Neural progenitor cell (in vitro differentiated cells): Measurements from ENCODE around the gene TCF3. TPM values are rescaled to one million over a fixed set of nuclear protein-coding genes. Genes with fewer than 3 reads are reported as not detected.
"Not testable (repeated sequence)": the region's sequence is repeated elsewhere in the genome, so short reads cannot be mapped to it uniquely, and the experiment has no call there.

Experiments
- DNase-seq: peaks from one replicate; pipeline ENCODE4 v3.0.0-alpha.2; 2016; ENCODE audit warnings: low spot score
- H2AFZ ChIP-seq: fragments of 200-600 bp; sonication (generic); replicated peaks from 2 replicates; pipeline ENCODE4 v1.6.1; 2016; ENCODE audit warnings: antibody characterized with exemption
- H3F3A ChIP-seq: fragments of 200-600 bp; sonication (generic); 2 replicates; pipeline ENCODE4 v1.6.1; 2016; ENCODE audit warnings: antibody characterized with exemption, low read depth
- H3K27ac ChIP-seq: fragments of 200-600 bp; sonication (generic); 2 replicates; pipeline ENCODE4 v1.5.1; 2016; ENCODE audit warnings: mild to moderate bottlenecking
- H3K27me3 ChIP-seq: fragments of 200-600 bp; sonication (generic); 2 replicates; pipeline ENCODE4 v1.6.1; 2016; ENCODE audit warnings: mild to moderate bottlenecking, moderate library complexity
- H3K36me3 ChIP-seq: fragments of 200-600 bp; sonication (generic); 2 replicates; pipeline ENCODE4 v1.5.1; 2016
- H3K4me1 ChIP-seq: fragments of 200-600 bp; sonication (generic); 2 replicates; pipeline ENCODE4 v1.6.1; 2016; ENCODE audit warnings: mixed run types
- H3K4me2 ChIP-seq: fragments of 200-600 bp; sonication (generic); 2 replicates; pipeline ENCODE4 v1.6.1; 2016
- H3K4me3 ChIP-seq: fragments of 200-600 bp; sonication (generic); 2 replicates; pipeline ENCODE4 v1.5.1; 2016
- H3K79me2 ChIP-seq: fragments of 200-600 bp; sonication (generic); 2 replicates; pipeline ENCODE4 v1.6.1; 2016; ENCODE audit warnings: low read depth
- H3K9ac ChIP-seq: fragments of 200-600 bp; sonication (generic); 2 replicates; pipeline ENCODE4 v1.6.1; 2016
- H3K9me3 ChIP-seq: fragments of 200-600 bp; sonication (generic); 2 replicates; pipeline ENCODE4 v1.5.1; 2016; ENCODE audit warnings: low read depth
- H4K20me1 ChIP-seq: fragments of 200-600 bp; sonication (generic); 2 replicates; pipeline ENCODE4 v1.6.1; 2016; ENCODE audit warnings: low read depth
- H3K27ac Mint-ChIP-seq: 3 replicates; pipeline ENCODE4 v1.8.0; 2021; ENCODE audit warnings: mixed read lengths
- H3K27me3 Mint-ChIP-seq: 2 replicates; pipeline ENCODE4 v1.8.0; 2022; ENCODE audit warnings: low read depth, mild to moderate bottlenecking, inconsistent platforms, moderate library complexity, mixed read lengths; ENCODE audit not compliant: insufficient read depth
- H3K36me3 Mint-ChIP-seq: 3 replicates; pipeline ENCODE4 v1.8.0; 2021; ENCODE audit warnings: mixed read lengths
- H3K4me1 Mint-ChIP-seq: 3 replicates; pipeline ENCODE4 v1.8.0; 2021; ENCODE audit warnings: mixed read lengths
- H3K4me3 Mint-ChIP-seq: 3 replicates; pipeline ENCODE4 v1.8.0; 2021; ENCODE audit warnings: mild to moderate bottlenecking, moderate library complexity, mixed read lengths
- H3K9me3 Mint-ChIP-seq: 3 replicates; pipeline ENCODE4 v1.8.0; 2020; ENCODE audit warnings: mixed read lengths
- EZH2 ChIP-seq: fragments of 200-600 bp; sonication (generic); IDR thresholded peaks from 2 replicates; pipeline ENCODE4 v1.6.1; 2017; ENCODE audit warnings: antibody characterized with exemption, mild to moderate bottlenecking, moderate library complexity
- EZH2phosphoT487 ChIP-seq: fragments of 200-600 bp; sonication (generic); IDR thresholded peaks from 2 replicates; pipeline ENCODE4 v1.6.1; 2017; ENCODE audit warnings: antibody characterized with exemption
- total RNA-seq: library from RNA; depleted of rRNA; stranded (reverse); fragments of >200 nt; gene quantifications from 2 replicates; pipeline ENCODE4 v1.2.3, GENCODE V29; 2015; ENCODE audit warnings: low replicate concordance
- TF ChIP-seq, protein P1 (sequence below): fragments of 200-600 bp; sonication (generic); IDR thresholded peaks from 2 replicates; pipeline ENCODE4 v1.5.1; 2017; ENCODE audit warnings: antibody characterized with exemption, mild to moderate bottlenecking

Gene TCF3
- total RNA-seq, 1 donor from 2014 or later, result 131 TPM

DNA sequence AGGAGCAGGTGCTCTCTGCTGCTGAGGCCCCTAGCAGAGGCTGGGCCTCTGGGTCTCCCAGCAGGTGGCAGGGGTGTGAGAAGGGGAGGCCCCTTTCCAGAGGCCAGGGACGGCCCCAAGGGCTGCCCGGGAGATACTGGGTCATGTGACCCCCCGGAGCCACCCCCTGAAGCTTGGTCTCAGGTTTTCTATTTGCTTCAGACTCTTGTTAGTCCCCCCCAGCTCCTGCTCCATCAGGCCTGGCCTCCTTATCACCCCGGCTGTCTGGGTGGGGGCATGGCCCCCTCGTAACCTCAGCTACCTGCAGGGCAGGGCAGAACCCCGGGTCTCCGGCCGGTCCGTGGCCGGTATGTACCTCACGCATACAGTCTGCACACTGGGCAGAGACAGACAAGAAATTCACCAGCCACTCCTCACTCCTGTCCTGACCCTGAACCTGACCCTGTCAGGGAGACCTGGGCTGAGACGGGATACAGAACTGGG, 13.2 kb upstream of the TCF3 start:
- Histone ChIP-seq H4K20me1 (no peaks in the 10 kb centered on the region), H3K4me1 (peaks cover 9% of the 10 kb centered on the region), H3K27me3 (peaks cover 36% of the 10 kb centered on the region), H3K9ac (no peak overlapping the region), H3K4me2 (no peak overlapping the region), H3F3A (peaks cover 7% of the 10 kb centered on the region), H2AFZ (no peak overlapping the region), H3K36me3 (no peaks in the 10 kb centered on the region), H3K4me3 (no peak overlapping the region), H3K27ac (no peak overlapping the region), H3K9me3 (no peaks in the 10 kb centered on the region), H3K79me2 (no peaks in the 10 kb centered on the region)
- Mint-ChIP-seq H3K4me3 (no peak overlapping the region), H3K9me3 (no peaks in the 10 kb centered on the region), H3K27me3 (peaks cover 29% of the 10 kb centered on the region), H3K36me3 (no peaks in the 10 kb centered on the region), H3K4me1 (peaks cover 8% of the 10 kb centered on the region), H3K27ac (no peak overlapping the region)
- DNase-seq, result no peak
- TF ChIP-seq EZH2phosphoT487, result no peak
- TF ChIP-seq EZH2, result no peak
- TF ChIP-seq, protein P1, sequence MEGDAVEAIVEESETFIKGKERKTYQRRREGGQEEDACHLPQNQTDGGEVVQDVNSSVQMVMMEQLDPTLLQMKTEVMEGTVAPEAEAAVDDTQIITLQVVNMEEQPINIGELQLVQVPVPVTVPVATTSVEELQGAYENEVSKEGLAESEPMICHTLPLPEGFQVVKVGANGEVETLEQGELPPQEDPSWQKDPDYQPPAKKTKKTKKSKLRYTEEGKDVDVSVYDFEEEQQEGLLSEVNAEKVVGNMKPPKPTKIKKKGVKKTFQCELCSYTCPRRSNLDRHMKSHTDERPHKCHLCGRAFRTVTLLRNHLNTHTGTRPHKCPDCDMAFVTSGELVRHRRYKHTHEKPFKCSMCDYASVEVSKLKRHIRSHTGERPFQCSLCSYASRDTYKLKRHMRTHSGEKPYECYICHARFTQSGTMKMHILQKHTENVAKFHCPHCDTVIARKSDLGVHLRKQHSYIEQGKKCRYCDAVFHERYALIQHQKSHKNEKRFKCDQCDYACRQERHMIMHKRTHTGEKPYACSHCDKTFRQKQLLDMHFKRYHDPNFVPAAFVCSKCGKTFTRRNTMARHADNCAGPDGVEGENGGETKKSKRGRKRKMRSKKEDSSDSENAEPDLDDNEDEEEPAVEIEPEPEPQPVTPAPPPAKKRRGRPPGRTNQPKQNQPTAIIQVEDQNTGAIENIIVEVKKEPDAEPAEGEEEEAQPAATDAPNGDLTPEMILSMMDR, result no peak

- no peak overlapping the region for H3K9ac ChIP-seq
- DNase-seq, result no peak
- no peak for TF ChIP-seq EZH2
- TF ChIP-seq EZH2phosphoT487, result no peak
- TF ChIP-seq, protein P1, result no peak
- no peak overlapping the region for H3K27ac Mint-ChIP-seq
- no peak overlapping the region for H3K27ac ChIP-seq
- no peaks in the 10 kb centered on the region for H3K79me2 ChIP-seq
- H3F3A ChIP-seq, result peaks cover 5% of the 10 kb centered on the region
- H3K36me3 ChIP-seq, result no peaks in the 10 kb centered on the region
- peaks cover 20% of the 10 kb centered on the region for H3K27me3 Mint-ChIP-seq
- H3K4me3 ChIP-seq, result no peak overlapping the region
- peaks cover 8% of the 10 kb centered on the region for H3K4me1 Mint-ChIP-seq
- no peaks in the 10 kb centered on the region for H3K9me3 Mint-ChIP-seq
- H3K36me3 Mint-ChIP-seq, result no peaks in the 10 kb centered on the region
- H2AFZ ChIP-seq, result no peak overlapping the region
- H3K9me3 ChIP-seq, result no peaks in the 10 kb centered on the region
- H3K4me1 ChIP-seq, result peaks cover 5% of the 10 kb centered on the region
- H3K4me2 ChIP-seq, result no peak overlapping the region
- H3K4me3 Mint-ChIP-seq, result no peak overlapping the region
- H4K20me1 ChIP-seq, result no peaks in the 10 kb centered on the region
- peaks cover 18% of the 10 kb centered on the region for H3K27me3 ChIP-seq
These were observed 11.4 kb upstream of the TCF3 start for GRCh38 chr19:1663852-1664251.

GRCh38 chr19:1663227-1663626, 10.8 kb upstream of the TCF3 start:
- H3F3A ChIP-seq, H3K36me3 ChIP-seq, H3K9ac ChIP-seq, H3K9me3 Mint-ChIP-seq, H3K4me1 ChIP-seq, H3K27ac Mint-ChIP-seq, H2AFZ ChIP-seq, H3K79me2 ChIP-seq, H3K4me3 ChIP-seq, H3K27ac ChIP-seq, H3K4me2 ChIP-seq, H3K9me3 ChIP-seq, H4K20me1 ChIP-seq, H3K4me3 Mint-ChIP-seq, H3K4me1 Mint-ChIP-seq, DNase-seq, H3K36me3 Mint-ChIP-seq: not testable (repeated sequence)
- peaks cover 12% of the 10 kb centered on the region for H3K27me3 ChIP-seq
- H3K27me3 Mint-ChIP-seq, result peaks cover 19% of the 10 kb centered on the region

GRCh38 chr19:1661995-1662394, 9.6 kb upstream of the TCF3 start:
- Histone ChIP-seq H2AFZ (no peak overlapping the region), H3K79me2 (no peaks in the 10 kb centered on the region)

More at GRCh38 chr19:1661995-1662394, 9.6 kb upstream of the TCF3 start:
- Histone ChIP-seq H3K9me3 (no peaks in the 10 kb centered on the region), H3K27me3 (no peaks in the 10 kb centered on the region), H3F3A (no peaks in the 10 kb centered on the region), H3K9ac (no peak overlapping the region), H3K4me3 (no peak overlapping the region), H3K4me1 (no peaks in the 10 kb centered on the region), H4K20me1 (no peaks in the 10 kb centered on the region), H3K36me3 (no peaks in the 10 kb centered on the region), H3K4me2 (no peak overlapping the region), H3K27ac (no peak overlapping the region)
- Mint-ChIP-seq H3K9me3 (no peaks in the 10 kb centered on the region), H3K27me3 (peaks cover 18% of the 10 kb centered on the region), H3K36me3 (no peaks in the 10 kb centered on the region), H3K4me1 (peaks cover 3% of the 10 kb centered on the region), H3K4me3 (no peak overlapping the region), H3K27ac (no peak overlapping the region)
- no peak for DNase-seq
- TF ChIP-seq EZH2phosphoT487 (no peak), EZH2 (no peak)
- TF ChIP-seq, protein P1, result no peak
